ENCODE data around the gene LMO7.

The LMO7 gene

GRCh38 chr13:75906315-75906714 is 270.2 kb downstream of the LMO7 start:
- no peak overlapping the region for H3K4me3 ChIP-seq (ENCODE audit: low read depth, low read length, poor library complexity, severe bottlenecking)
- no peaks in the 10 kb centered on the region for H3F3A ChIP-seq (ENCODE audit: insufficient read depth, low read length)
- TF ChIP-seq EZH2 (IDR thresholded peaks at IDR 0.05; ENCODE audit: borderline replicate concordance, low read length): no peak
- no peak for TF ChIP-seq CTCF (IDR thresholded peaks at IDR 0.05; ENCODE audit: low read length)
- no peaks in the 10 kb centered on the region for H3K9me2 ChIP-seq (ENCODE audit: low read depth, low read length)
- no peaks in the 10 kb centered on the region for H3K79me2 ChIP-seq (ENCODE audit: insufficient read depth, low read length)
- H3K9me3 ChIP-seq (ENCODE audit: low read length): no peaks in the 10 kb centered on the region
- no peaks in the 10 kb centered on the region for H3K36me3 ChIP-seq (ENCODE audit: insufficient read depth, low read length)
- no peaks in the 10 kb centered on the region for H3K4me1 ChIP-seq (ENCODE audit: insufficient read depth, low read length, severe bottlenecking)
- H4K20me1 ChIP-seq (ENCODE audit: insufficient read depth, low read length): no peaks in the 10 kb centered on the region
- no peak overlapping the region for H2AFZ ChIP-seq (ENCODE audit: low read length)
- 0 out of 2 replicates have a peak, but pooled peaks cover 6% of the 10 kb centered on the region for H3K27me3 ChIP-seq (ENCODE audit: insufficient read depth, low read length)
- no peak overlapping the region for H3K9ac ChIP-seq (ENCODE audit: low read length)
- no peak overlapping the region for H3K4me2 ChIP-seq (ENCODE audit: low read length)
- H3K27ac ChIP-seq (ENCODE audit: low read depth, low read length, poor library complexity, severe bottlenecking): no peak overlapping the region

- Histone ChIP-seq H4K20me1 (ENCODE audit: insufficient read depth, low read length) (no peaks in the 10 kb centered on the region), H3K9ac (ENCODE audit: low read length) (no peak overlapping the region), H3K79me2 (ENCODE audit: insufficient read depth, low read length) (no peaks in the 10 kb centered on the region), H3K27ac (ENCODE audit: low read depth, low read length, poor library complexity, severe bottlenecking) (no peak overlapping the region), H3K36me3 (ENCODE audit: insufficient read depth, low read length) (no peaks in the 10 kb centered on the region), H3K9me3 (ENCODE audit: low read length) (no peaks in the 10 kb centered on the region), H3F3A (ENCODE audit: insufficient read depth, low read length) (no peaks in the 10 kb centered on the region), H3K4me1 (ENCODE audit: insufficient read depth, low read length, severe bottlenecking) (no peaks in the 10 kb centered on the region), H3K4me3 (ENCODE audit: low read depth, low read length, poor library complexity, severe bottlenecking) (no peak overlapping the region), H3K9me2 (ENCODE audit: low read depth, low read length) (no peaks in the 10 kb centered on the region), H3K4me2 (ENCODE audit: low read length) (no peak overlapping the region), H3K27me3 (ENCODE audit: insufficient read depth, low read length) (0 out of 2 replicates have a peak, but pooled peaks cover 6% of the 10 kb centered on the region), H2AFZ (ENCODE audit: low read length) (no peak overlapping the region)
- TF ChIP-seq CTCF (IDR thresholded peaks at IDR 0.05; ENCODE audit: low read length) (no peak), EZH2 (IDR thresholded peaks at IDR 0.05; ENCODE audit: borderline replicate concordance, low read length) (no peak)
Observed at GRCh38 chr13:75907044-75907443, 270.9 kb downstream of the LMO7 start.

DNA sequence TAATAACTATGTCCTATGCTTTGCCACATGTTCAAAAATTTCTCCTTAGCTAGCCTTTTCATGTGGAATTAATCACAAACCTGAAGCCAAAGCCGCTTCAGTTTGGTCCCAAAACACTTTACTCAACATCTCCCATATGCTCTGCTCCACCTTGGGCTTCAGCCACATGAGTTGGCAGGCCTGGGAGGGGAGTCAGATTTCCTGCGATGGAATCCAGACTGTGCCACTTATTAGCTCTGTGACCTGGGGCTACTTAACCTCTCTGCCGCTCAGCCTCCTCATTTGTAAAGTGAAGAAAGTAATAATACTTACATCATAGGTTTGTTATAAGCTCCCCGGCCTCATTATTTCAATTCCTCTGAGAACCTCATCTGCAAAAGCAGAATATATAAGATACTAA is 272.0 kb downstream of the LMO7 start:
- TF ChIP-seq CTCF (IDR thresholded peaks at IDR 0.05; ENCODE audit: low read length): no peak
- TF ChIP-seq EZH2 (IDR thresholded peaks at IDR 0.05; ENCODE audit: borderline replicate concordance, low read length): no peak
- Histone ChIP-seq H2AFZ (ENCODE audit: low read length) (no peak overlapping the region), H3K27ac (ENCODE audit: low read depth, low read length, poor library complexity, severe bottlenecking) (no peak overlapping the region)

More for the DNA sequence above, 272.0 kb downstream of the LMO7 start:
- Histone ChIP-seq H3K9ac (ENCODE audit: low read length) (no peak overlapping the region), H3F3A (ENCODE audit: insufficient read depth, low read length) (no peaks in the 10 kb centered on the region), H3K4me3 (ENCODE audit: low read depth, low read length, poor library complexity, severe bottlenecking) (no peak overlapping the region), H3K27me3 (ENCODE audit: insufficient read depth, low read length) (0 out of 2 replicates have a peak, but pooled peaks cover 6% of the 10 kb centered on the region), H3K79me2 (ENCODE audit: insufficient read depth, low read length) (no peaks in the 10 kb centered on the region), H3K4me2 (ENCODE audit: low read length) (no peak overlapping the region), H3K36me3 (ENCODE audit: insufficient read depth, low read length) (no peaks in the 10 kb centered on the region), H4K20me1 (ENCODE audit: insufficient read depth, low read length) (no peaks in the 10 kb centered on the region), H3K4me1 (ENCODE audit: insufficient read depth, low read length, severe bottlenecking) (no peaks in the 10 kb centered on the region), H3K9me2 (ENCODE audit: low read depth, low read length) (no peaks in the 10 kb centered on the region), H3K9me3 (ENCODE audit: low read length) (no peaks in the 10 kb centered on the region)
